ENCODE results near the gene CEACAM6.

The CEACAM6 gene

GRCh38 chr19:41709951-41710645, 45.2 kb upstream of the CEACAM6 start:
- no peak for TF ChIP-seq CTCF (IDR thresholded peaks at IDR 0.05; ENCODE audit: borderline replicate concordance, control extremely low read depth, extremely low read depth, insufficient read depth, missing control alignments)
- in situ Hi-C loops (cut with MboI; ENCODE audit: low sequenced_read_pairs, unreplicated experiment): no loop called here

GRCh38 chr19:41711376-41712261, 43.7 kb upstream of the CEACAM6 start:
- in situ Hi-C loops (cut with MboI; ENCODE audit: low sequenced_read_pairs, unreplicated experiment): no loop called here
- TF ChIP-seq CTCF (IDR thresholded peaks at IDR 0.05; ENCODE audit: borderline replicate concordance, control extremely low read depth, extremely low read depth, insufficient read depth, missing control alignments): no peak

More at GRCh38 chr19:41709951-41710645, 45.2 kb upstream of the CEACAM6 start:
- DNase-seq (ENCODE audit: low spot score): no peak

GRCh38 chr19:41714598-41714997, 40.7 kb upstream of the CEACAM6 start:
- in situ Hi-C loops (cut with MboI; ENCODE audit: low sequenced_read_pairs, unreplicated experiment): no loop called here
- no peak for DNase-seq (ENCODE audit: low spot score)
- TF ChIP-seq CTCF (IDR thresholded peaks at IDR 0.05; ENCODE audit: borderline replicate concordance, control extremely low read depth, extremely low read depth, insufficient read depth, missing control alignments): no peak

More at GRCh38 chr19:41711376-41712261, 43.7 kb upstream of the CEACAM6 start:
- DNase-seq (ENCODE audit: low spot score): no peak

GRCh38 chr19:41718761-41719160, 36.6 kb upstream of the CEACAM6 start:
- DNase-seq (ENCODE audit: low spot score): no peak
- in situ Hi-C loops (cut with MboI; ENCODE audit: low sequenced_read_pairs, unreplicated experiment): no loop called here
- no peak for TF ChIP-seq CTCF (IDR thresholded peaks at IDR 0.05; ENCODE audit: borderline replicate concordance, control extremely low read depth, extremely low read depth, insufficient read depth, missing control alignments)

GRCh38 chr19:41720103-41720502, 35.2 kb upstream of the CEACAM6 start:
- no peak for TF ChIP-seq CTCF (IDR thresholded peaks at IDR 0.05; ENCODE audit: borderline replicate concordance, control extremely low read depth, extremely low read depth, insufficient read depth, missing control alignments)
- no peak for DNase-seq (ENCODE audit: low spot score)
- in situ Hi-C loops (cut with MboI; ENCODE audit: low sequenced_read_pairs, unreplicated experiment): no loop called here

- TF ChIP-seq CTCF (IDR thresholded peaks at IDR 0.05; ENCODE audit: borderline replicate concordance, control extremely low read depth, extremely low read depth, insufficient read depth, missing control alignments): no peak
- DNase-seq (ENCODE audit: low spot score): no peak
- in situ Hi-C loops (cut with MboI; ENCODE audit: low sequenced_read_pairs, unreplicated experiment): no loop called here
Observed at GRCh38 chr19:41726493-41726892, 28.8 kb upstream of the CEACAM6 start.
